Vagina (tissue), 2 donors: ENCODE results near the gene POLK. TPM values are rescaled to one million over a fixed set of nuclear protein-coding genes. Genes with fewer than 3 reads are reported as not detected.

Experiments used
- DNase-seq, 2 donors: peaks; one replicate each; pipeline ENCODE4 v3.0.0-alpha.2; 2017; ENCODE audit errors: extremely low spot score in 2 of 2
- H3K27ac ChIP-seq: fragments of 200-600 bp; sonication (generic); one replicate; pipeline ENCODE4 v1.5.1; 2019
- H3K27me3 ChIP-seq: fragments of 200-600 bp; sonication (generic); one replicate; pipeline ENCODE4 v1.5.1; 2019
- H3K36me3 ChIP-seq, 2 donors: fragments of 200-600 bp; sonication (generic); one replicate each; pipeline ENCODE4 v1.5.1; 2017 to 2019
- H3K4me1 ChIP-seq: fragments of 200-600 bp; sonication (generic); one replicate; pipeline ENCODE4 v1.5.1; 2019
- H3K4me3 ChIP-seq, 2 donors: fragments of 200-600 bp; sonication (generic); 1 replicate in 1 of 2; 2 replicates in 1 of 2; pipeline ENCODE4 v1.5.1; 2016 to 2019
- H3K9me3 ChIP-seq: fragments of 200-600 bp; sonication (generic); one replicate; pipeline ENCODE4 v1.5.1; 2019
- POLR2A ChIP-seq, 2 donors: fragments of 450-650 bp; IDR thresholded peaks; one replicate each; pipeline ENCODE4 v1.6.1; 2017; ENCODE audit warnings: antibody characterized with exemption in 2 of 2, mild to moderate bottlenecking in 2 of 2, moderate library complexity in 2 of 2
- POLR2AphosphoS5 ChIP-seq, 2 donors: sonication (generic); formaldehyde crosslinking; IDR thresholded peaks; one replicate each; pipeline ENCODE4 v1.9.0; 2017; ENCODE audit warnings: antibody characterized with exemption in 2 of 2, mild to moderate bottlenecking in 2 of 2, low read depth in 1 of 2; ENCODE audit not compliant: insufficient read depth in 1 of 2
- intact Hi-C: fragments of 100-400 bp; cut with DNase I; formaldehyde crosslinking; loops from one replicate; pipeline ENCODE4 v1.15.1; 2023
- total RNA-seq: library from RNA; depleted of rRNA; stranded (reverse); fragments of >200 nt; gene quantifications from one replicate; pipeline ENCODE4 v1.2.3, GENCODE V29; 2016
- TF ChIP-seq, protein P1 (sequence below), 3 experiments: fragments of 450-650 bp in 2 of 3; fragments of 200-600 bp in 1 of 3; sonication (generic) in 1 of 3; IDR thresholded peaks; one replicate each; pipeline ENCODE4 v1.5.1; 2017 to 2019; ENCODE audit warnings: antibody characterized with exemption in 3 of 3, mild to moderate bottlenecking in 2 of 3, moderate library complexity in 2 of 3

POLK gene
- total RNA-seq, 1 donor from 2014 or later: 31.4 TPM

DNA sequence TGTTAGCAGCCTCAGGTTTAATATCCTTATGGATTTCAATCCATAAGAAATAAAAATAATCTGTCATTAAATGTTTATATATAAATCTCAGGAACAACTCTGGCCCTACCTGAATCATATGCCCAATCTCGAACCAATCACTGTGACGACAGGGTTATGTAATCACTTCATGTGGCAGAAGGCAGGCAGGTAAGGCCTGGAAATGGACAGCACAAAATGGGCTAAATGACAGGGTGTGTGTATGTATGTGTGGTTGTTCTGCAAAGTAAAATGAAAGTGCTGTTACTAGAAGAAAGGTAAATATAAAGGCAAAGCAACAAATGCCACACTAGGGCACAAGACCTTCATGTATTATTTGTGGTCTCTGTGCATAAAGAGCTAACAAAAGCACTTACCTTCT, 119.2 kb downstream of the POLK start:
- DNase-seq: no peak
- Histone ChIP-seq H3K27me3 (no peaks in the 10 kb centered on the region), H3K9me3 (no peaks in the 10 kb centered on the region), H3K4me3 (no peak overlapping the region), H3K4me1 (no peaks in the 10 kb centered on the region), H3K27ac (no peak overlapping the region), H3K36me3 (no peaks in the 10 kb centered on the region)
- TF ChIP-seq POLR2A (IDR thresholded peaks at IDR 0.05) (no peak), POLR2AphosphoS5 (IDR thresholded peaks at IDR 0.05; ENCODE audit: insufficient read depth in 1 of 2, low read depth in 1 of 2) (no peak)
- intact Hi-C loops: no loop called here

DNA sequence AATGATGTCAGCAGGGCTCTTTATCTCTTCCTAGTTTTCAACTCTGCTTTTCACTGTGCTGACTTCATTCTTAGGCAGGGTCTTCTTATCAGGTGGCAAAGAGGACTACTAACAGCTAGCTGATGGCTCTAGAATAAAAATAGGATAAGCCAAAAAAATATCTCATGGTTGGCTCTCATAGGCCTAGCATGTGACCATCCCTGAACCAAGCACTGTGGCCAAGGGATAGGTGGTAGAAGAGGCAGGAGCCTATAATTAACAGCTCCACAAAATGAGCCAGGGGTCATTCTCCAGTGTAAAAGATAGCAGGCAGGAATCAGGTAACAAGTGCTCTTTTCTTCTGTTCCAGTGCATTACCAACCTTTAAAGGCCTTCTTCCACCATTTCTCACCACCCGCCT, 120.6 kb downstream of the POLK start:
- intact Hi-C loops: no loop called here
- no peaks in the 10 kb centered on the region for H3K9me3 ChIP-seq
- DNase-seq: no peak
- H3K36me3 ChIP-seq: no peaks in the 10 kb centered on the region
- no peaks in the 10 kb centered on the region for H3K4me1 ChIP-seq
- no peak overlapping the region for H3K27ac ChIP-seq
- no peak overlapping the region for H3K4me3 ChIP-seq
- no peaks in the 10 kb centered on the region for H3K27me3 ChIP-seq
- TF ChIP-seq POLR2AphosphoS5 (IDR thresholded peaks at IDR 0.05; ENCODE audit: insufficient read depth in 1 of 2, low read depth in 1 of 2): no peak
- no peak for TF ChIP-seq POLR2A (IDR thresholded peaks at IDR 0.05)
- TF ChIP-seq, protein P1, sequence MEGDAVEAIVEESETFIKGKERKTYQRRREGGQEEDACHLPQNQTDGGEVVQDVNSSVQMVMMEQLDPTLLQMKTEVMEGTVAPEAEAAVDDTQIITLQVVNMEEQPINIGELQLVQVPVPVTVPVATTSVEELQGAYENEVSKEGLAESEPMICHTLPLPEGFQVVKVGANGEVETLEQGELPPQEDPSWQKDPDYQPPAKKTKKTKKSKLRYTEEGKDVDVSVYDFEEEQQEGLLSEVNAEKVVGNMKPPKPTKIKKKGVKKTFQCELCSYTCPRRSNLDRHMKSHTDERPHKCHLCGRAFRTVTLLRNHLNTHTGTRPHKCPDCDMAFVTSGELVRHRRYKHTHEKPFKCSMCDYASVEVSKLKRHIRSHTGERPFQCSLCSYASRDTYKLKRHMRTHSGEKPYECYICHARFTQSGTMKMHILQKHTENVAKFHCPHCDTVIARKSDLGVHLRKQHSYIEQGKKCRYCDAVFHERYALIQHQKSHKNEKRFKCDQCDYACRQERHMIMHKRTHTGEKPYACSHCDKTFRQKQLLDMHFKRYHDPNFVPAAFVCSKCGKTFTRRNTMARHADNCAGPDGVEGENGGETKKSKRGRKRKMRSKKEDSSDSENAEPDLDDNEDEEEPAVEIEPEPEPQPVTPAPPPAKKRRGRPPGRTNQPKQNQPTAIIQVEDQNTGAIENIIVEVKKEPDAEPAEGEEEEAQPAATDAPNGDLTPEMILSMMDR (IDR thresholded peaks at IDR 0.05): no peak

DNA sequence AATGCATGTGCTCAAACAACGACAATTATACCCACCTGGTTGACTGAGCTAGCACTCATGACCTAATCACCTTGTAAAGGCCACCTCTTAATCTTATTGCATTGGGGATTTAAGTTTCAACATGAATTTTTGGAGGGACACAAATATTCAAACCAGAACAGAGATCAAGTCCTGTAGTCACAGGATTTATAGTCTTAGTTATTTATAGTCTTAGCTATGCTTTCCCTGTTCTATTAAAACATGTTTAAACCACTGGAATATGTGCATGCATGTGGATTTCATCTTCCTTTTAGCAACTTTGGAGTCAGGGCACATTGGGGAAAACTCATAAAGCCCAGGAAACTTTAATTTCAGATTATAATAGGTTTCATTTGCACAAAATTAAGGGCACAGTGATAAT, 126.3 kb downstream of the POLK start:
- TF ChIP-seq POLR2AphosphoS5 (IDR thresholded peaks at IDR 0.05; ENCODE audit: insufficient read depth in 1 of 2, low read depth in 1 of 2) (no peak), POLR2A (IDR thresholded peaks at IDR 0.05) (no peak)
- TF ChIP-seq, protein P1 (IDR thresholded peaks at IDR 0.05): no peak

DNA sequence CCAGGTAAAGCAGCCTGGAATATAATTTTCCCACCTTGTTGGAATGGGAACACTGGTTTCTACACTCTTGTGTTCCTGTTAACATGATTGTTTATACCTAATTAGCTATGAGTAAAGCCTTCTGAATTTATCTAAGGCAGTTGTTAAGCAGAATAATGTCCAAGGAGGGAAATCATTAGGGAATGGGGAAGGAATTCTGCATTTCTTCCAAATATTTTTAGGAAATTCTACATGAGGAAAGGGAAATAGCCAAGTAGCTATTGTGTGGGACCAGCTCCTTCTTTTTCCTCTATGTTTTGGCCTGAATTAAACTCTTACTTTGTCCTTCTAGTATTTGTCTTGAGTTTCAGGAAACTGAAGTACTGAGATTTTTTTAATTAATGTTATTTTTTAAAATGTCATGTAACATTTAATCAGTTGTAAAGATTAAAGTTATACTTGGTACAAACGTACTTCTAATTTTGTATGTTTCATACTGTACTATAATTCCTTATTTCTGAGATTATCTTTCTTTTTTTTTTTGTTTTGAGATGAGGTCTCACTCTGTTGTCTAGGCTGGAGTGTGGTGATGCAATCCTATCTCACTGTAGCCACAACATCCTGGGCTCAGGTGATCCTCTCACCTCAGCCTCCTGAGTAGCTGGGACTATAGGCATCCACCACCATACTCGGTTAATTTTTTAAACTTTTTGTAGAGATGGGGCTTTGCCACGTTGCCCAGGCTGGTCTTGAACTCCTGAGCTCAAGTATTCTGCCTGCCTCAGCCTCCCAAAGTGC, 128.0 kb downstream of the POLK start:
- intact Hi-C loops: no loop called here
- H3K4me1 ChIP-seq: no peaks in the 10 kb centered on the region
- TF ChIP-seq POLR2A (IDR thresholded peaks at IDR 0.05) (no peak), POLR2AphosphoS5 (IDR thresholded peaks at IDR 0.05; ENCODE audit: insufficient read depth in 1 of 2, low read depth in 1 of 2) (no peak)
- TF ChIP-seq, protein P1 (IDR thresholded peaks at IDR 0.05): no peak
- no peaks in the 10 kb centered on the region for H3K9me3 ChIP-seq
- no peak overlapping the region for H3K27ac ChIP-seq
- no peaks in the 10 kb centered on the region for H3K36me3 ChIP-seq
- no peaks in the 10 kb centered on the region for H3K27me3 ChIP-seq
- no peak for DNase-seq
- H3K4me3 ChIP-seq: no peak overlapping the region

More for the DNA sequence above, 126.3 kb downstream of the POLK start:
- DNase-seq: no peak
- Histone ChIP-seq H3K27ac (no peak overlapping the region), H3K9me3 (no peaks in the 10 kb centered on the region), H3K4me1 (no peaks in the 10 kb centered on the region), H3K4me3 (no peak overlapping the region), H3K27me3 (no peaks in the 10 kb centered on the region), H3K36me3 (no peaks in the 10 kb centered on the region)
- intact Hi-C loops: no loop called here

DNA sequence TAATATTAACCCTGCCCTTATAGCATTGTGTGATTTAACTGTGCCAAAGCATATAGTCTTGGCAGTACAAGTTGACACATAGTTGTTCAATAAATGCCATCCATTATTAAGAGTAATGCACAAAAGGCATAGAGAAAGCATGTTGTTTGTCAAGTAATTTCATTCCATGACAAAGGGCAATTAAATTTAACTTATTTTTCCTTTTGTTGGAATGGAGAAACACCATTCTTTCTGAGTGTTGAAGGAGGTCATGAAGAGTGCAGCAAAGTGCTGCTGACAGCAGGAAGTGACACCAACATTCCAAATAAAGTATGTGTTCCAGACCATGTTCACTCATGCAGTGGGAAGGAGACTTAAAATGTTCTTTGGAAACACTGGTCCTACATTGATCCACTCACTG, 128.7 kb downstream of the POLK start:
- TF ChIP-seq, protein P1 (IDR thresholded peaks at IDR 0.05): no peak
- no peak for TF ChIP-seq POLR2AphosphoS5 (IDR thresholded peaks at IDR 0.05; ENCODE audit: insufficient read depth in 1 of 2, low read depth in 1 of 2)
- H3K27ac ChIP-seq: no peak overlapping the region
- no peak for DNase-seq
- H3K9me3 ChIP-seq: no peaks in the 10 kb centered on the region
- H3K4me3 ChIP-seq: no peak overlapping the region
- intact Hi-C loops: no loop called here
- no peaks in the 10 kb centered on the region for H3K27me3 ChIP-seq
- H3K4me1 ChIP-seq: no peaks in the 10 kb centered on the region
- H3K36me3 ChIP-seq: no peaks in the 10 kb centered on the region
